H9 (cell line): ENCODE data around the gene KRTAP1-1. TPM values are rescaled to one million over a fixed set of nuclear protein-coding genes. Genes with fewer than 3 reads are reported as not detected.

Source experiments
- DNase-seq: peaks from one replicate; pipeline ENCODE4 v3.0.0-alpha.2; 2017
- H2AFZ ChIP-seq: one replicate; pipeline ENCODE4 v1.6.1; 2013; ENCODE audit warnings: mild to moderate bottlenecking, low read length, control low read depth, moderate library complexity
- H2AK5ac ChIP-seq: 2 replicates; pipeline ENCODE4 v1.6.1; 2013; ENCODE audit warnings: low read length, control low read depth, mixed read lengths; ENCODE audit not compliant: insufficient read length
- H2BK120ac ChIP-seq: one replicate; pipeline ENCODE4 v1.6.1; 2013; ENCODE audit warnings: low read depth, mild to moderate bottlenecking, low read length, control low read depth, inconsistent platforms; ENCODE audit not compliant: poor library complexity, severe bottlenecking
- H2BK12ac ChIP-seq: 2 replicates; pipeline ENCODE4 v1.6.1; 2013; ENCODE audit warnings: low read length, control low read depth, mixed read lengths, low read depth; ENCODE audit not compliant: insufficient read length
- H2BK15ac ChIP-seq: 2 replicates; pipeline ENCODE4 v1.6.1; 2013; ENCODE audit warnings: low read depth, low read length, control low read depth
- H2BK20ac ChIP-seq: one replicate; pipeline ENCODE4 v1.6.1; 2013; ENCODE audit warnings: low read depth, mild to moderate bottlenecking, low read length, control low read depth, inconsistent platforms; ENCODE audit not compliant: poor library complexity, severe bottlenecking
- H2BK5ac ChIP-seq: 2 replicates; pipeline ENCODE4 v1.6.1; 2013; ENCODE audit warnings: low read length, control low read depth, mixed read lengths; ENCODE audit not compliant: insufficient read length
- H3K14ac ChIP-seq: 2 replicates; pipeline ENCODE4 v1.6.1; 2013; ENCODE audit warnings: low read length, control low read depth; ENCODE audit not compliant: insufficient read depth
- H3K18ac ChIP-seq: 2 replicates; pipeline ENCODE4 v1.6.1; 2013; ENCODE audit warnings: low read depth, mild to moderate bottlenecking, mixed read lengths, low read length, control low read depth; ENCODE audit not compliant: insufficient read length
- H3K23ac ChIP-seq: 2 replicates; pipeline ENCODE4 v1.6.1; 2013; ENCODE audit warnings: low read length, control low read depth, mixed read lengths, low read depth; ENCODE audit not compliant: insufficient read length
- H3K23me2 ChIP-seq: 2 replicates; pipeline ENCODE4 v1.6.1; 2013; ENCODE audit warnings: low read depth, mild to moderate bottlenecking, mixed read lengths, low read length, control low read depth; ENCODE audit not compliant: insufficient read length, poor library complexity, severe bottlenecking
- H3K27ac ChIP-seq: 2 replicates; pipeline ENCODE4 v1.5.1; 2013; ENCODE audit warnings: low read length, control low read depth, mixed read lengths, low read depth; ENCODE audit not compliant: insufficient read length
- H3K27me3 ChIP-seq: 2 replicates; pipeline ENCODE4 v1.6.1; 2013; ENCODE audit warnings: low read length, control low read depth, inconsistent platforms; ENCODE audit not compliant: insufficient read depth
- H3K4ac ChIP-seq: 2 replicates; pipeline ENCODE4 v1.6.1; 2013; ENCODE audit warnings: low read depth, mild to moderate bottlenecking, control low read depth, inconsistent platforms, low read length, moderate library complexity
- H3K4me1 ChIP-seq: 2 replicates; pipeline ENCODE4 v1.6.1; 2013; ENCODE audit warnings: low read length, control low read depth, inconsistent platforms; ENCODE audit not compliant: insufficient read depth
- H3K4me2 ChIP-seq: 2 replicates; pipeline ENCODE4 v1.6.1; 2013; ENCODE audit warnings: low read length, control low read depth, mixed read lengths; ENCODE audit not compliant: insufficient read length, insufficient read depth
- H3K56ac ChIP-seq: 2 replicates; pipeline ENCODE4 v1.6.1; 2013; ENCODE audit warnings: low read depth, mild to moderate bottlenecking, mixed read lengths, low read length, control low read depth; ENCODE audit not compliant: insufficient read length
- H3K79me1 ChIP-seq: 2 replicates; pipeline ENCODE4 v1.6.1; 2013; ENCODE audit warnings: low read depth, mild to moderate bottlenecking, moderate library complexity, low read length, control low read depth, inconsistent platforms; ENCODE audit not compliant: insufficient read depth, poor library complexity, severe bottlenecking
- H3K79me2 ChIP-seq: 2 replicates; pipeline ENCODE4 v1.6.1; 2013; ENCODE audit warnings: low read length, control low read depth, inconsistent platforms; ENCODE audit not compliant: insufficient read depth
- H3K9ac ChIP-seq: 2 replicates; pipeline ENCODE4 v1.6.1; 2013; ENCODE audit warnings: low read length, control low read depth, mixed read lengths; ENCODE audit not compliant: insufficient read length; ENCODE audit errors: extremely low read depth
- H3K9me3 ChIP-seq: one replicate; pipeline ENCODE4 v1.6.1; 2013; ENCODE audit warnings: low read depth, low read length, inconsistent platforms; ENCODE audit not compliant: control insufficient read depth
- H3T11ph ChIP-seq: one replicate; pipeline ENCODE4 v1.6.1; 2013; ENCODE audit warnings: mild to moderate bottlenecking, low read length, control low read depth, inconsistent platforms
- H4K20me1 ChIP-seq: one replicate; pipeline ENCODE4 v1.6.1; 2013; ENCODE audit not compliant: control insufficient read depth, insufficient read length, insufficient read depth
- H4K5ac ChIP-seq: 2 replicates; pipeline ENCODE4 v1.6.1; 2013; ENCODE audit warnings: low read depth, mild to moderate bottlenecking, mixed read lengths, low read length, control low read depth; ENCODE audit not compliant: insufficient read length
- H4K8ac ChIP-seq: replicated peaks from 2 replicates; pipeline ENCODE4 v1.6.1; 2013; ENCODE audit warnings: low read length, control low read depth, mixed read lengths, low read depth; ENCODE audit not compliant: insufficient read length
- H4K91ac ChIP-seq: 2 replicates; pipeline ENCODE4 v1.6.1; 2013; ENCODE audit warnings: low read depth, mild to moderate bottlenecking, moderate library complexity, mixed read lengths, low read length, control low read depth; ENCODE audit not compliant: insufficient read length
- H3K27ac Mint-ChIP-seq, 3 experiments: 2 replicates in 2 of 3; 3 replicates in 1 of 3; pipeline ENCODE4 v1.8.0; 2020 to 2021; ENCODE audit warnings: mixed read lengths in 3 of 3, mild to moderate bottlenecking in 1 of 3, moderate library complexity in 1 of 3
- H3K27me3 Mint-ChIP-seq: 2 replicates; pipeline ENCODE4 v1.8.0; 2021; ENCODE audit warnings: low read depth, mild to moderate bottlenecking, moderate library complexity, mixed read lengths
- H3K36me3 Mint-ChIP-seq, 3 experiments: 2 replicates in 2 of 3; 3 replicates in 1 of 3; pipeline ENCODE4 v1.8.0; 2020 to 2021; ENCODE audit warnings: low read depth in 3 of 3, mixed read lengths in 3 of 3; ENCODE audit not compliant: insufficient read depth in 1 of 3
- H3K4me1 Mint-ChIP-seq, 2 experiments: 2 replicates each; pipeline ENCODE4 v1.8.0; 2020; ENCODE audit warnings: mixed read lengths in 2 of 2
- H3K4me3 Mint-ChIP-seq, 2 experiments: 2 replicates in 1 of 2; 3 replicates in 1 of 2; pipeline ENCODE4 v1.8.0; 2020 to 2021; ENCODE audit warnings: mild to moderate bottlenecking in 2 of 2, mixed read lengths in 2 of 2, moderate library complexity in 1 of 2
- H3K9me3 Mint-ChIP-seq, 2 experiments: 2 replicates in 1 of 2; 3 replicates in 1 of 2; pipeline ENCODE4 v1.8.0; 2020; ENCODE audit warnings: mild to moderate bottlenecking in 2 of 2, mixed read lengths in 2 of 2, moderate library complexity in 1 of 2
- WGBS: extraction: QIAGEN DNeasy Blood & Tissue Kit; methylation state at CpG from one replicate; pipeline ENCODE4 v1.1.7; 2013; ENCODE audit warnings: missing lambda C conversion rate, low lambda C conversion rate, mixed read lengths; ENCODE audit not compliant: insufficient read length; ENCODE audit errors: extremely low coverage; 5-methylcytosine and 5-hydroxymethylcytosine counted together
- total RNA-seq: library from RNA; stranded (reverse); gene quantifications from 2 replicates; pipeline ENCODE4 v1.2.1, GENCODE V29; 2021
- TF ChIP-seq, protein P1 (sequence below): fragments of 200-600 bp; sonication (generic); conservative IDR thresholded peaks from 3 replicates; pipeline ENCODE4 v1.8.0; 2021; ENCODE audit warnings: antibody characterized with exemption, mild to moderate bottlenecking

Gene KRTAP1-1
- total RNA-seq, 1 experiment from 2014 or later = not detected

DNA sequence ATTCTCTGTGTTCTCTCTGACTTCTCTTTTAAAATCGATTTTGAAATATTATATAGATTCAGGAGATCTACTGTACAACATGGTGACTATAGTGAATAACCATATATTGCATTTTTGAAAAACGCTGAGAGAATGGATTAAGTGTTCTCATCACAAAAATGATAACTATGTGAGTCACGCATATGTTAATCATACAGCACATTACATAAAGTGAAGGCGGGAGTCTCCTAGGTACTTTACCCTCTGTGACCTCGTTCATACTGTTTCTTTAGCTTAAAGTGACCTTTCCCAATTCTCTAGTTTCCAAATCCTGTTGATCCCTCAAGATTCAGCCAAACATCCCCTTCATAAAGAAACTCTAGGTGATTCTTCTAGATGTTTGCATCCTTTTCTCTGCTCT, 38.4 kb downstream of the KRTAP1-1 start:
- H3K27me3 ChIP-seq = no peaks in the 10 kb centered on the region
- no peak overlapping the region for H3K23ac ChIP-seq
- TF ChIP-seq, protein P1, sequence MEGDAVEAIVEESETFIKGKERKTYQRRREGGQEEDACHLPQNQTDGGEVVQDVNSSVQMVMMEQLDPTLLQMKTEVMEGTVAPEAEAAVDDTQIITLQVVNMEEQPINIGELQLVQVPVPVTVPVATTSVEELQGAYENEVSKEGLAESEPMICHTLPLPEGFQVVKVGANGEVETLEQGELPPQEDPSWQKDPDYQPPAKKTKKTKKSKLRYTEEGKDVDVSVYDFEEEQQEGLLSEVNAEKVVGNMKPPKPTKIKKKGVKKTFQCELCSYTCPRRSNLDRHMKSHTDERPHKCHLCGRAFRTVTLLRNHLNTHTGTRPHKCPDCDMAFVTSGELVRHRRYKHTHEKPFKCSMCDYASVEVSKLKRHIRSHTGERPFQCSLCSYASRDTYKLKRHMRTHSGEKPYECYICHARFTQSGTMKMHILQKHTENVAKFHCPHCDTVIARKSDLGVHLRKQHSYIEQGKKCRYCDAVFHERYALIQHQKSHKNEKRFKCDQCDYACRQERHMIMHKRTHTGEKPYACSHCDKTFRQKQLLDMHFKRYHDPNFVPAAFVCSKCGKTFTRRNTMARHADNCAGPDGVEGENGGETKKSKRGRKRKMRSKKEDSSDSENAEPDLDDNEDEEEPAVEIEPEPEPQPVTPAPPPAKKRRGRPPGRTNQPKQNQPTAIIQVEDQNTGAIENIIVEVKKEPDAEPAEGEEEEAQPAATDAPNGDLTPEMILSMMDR = no peak
- no peaks in the 10 kb centered on the region for H3K23me2 ChIP-seq
- H2BK15ac ChIP-seq = no peak overlapping the region
- DNase-seq = no peak
- H4K8ac ChIP-seq = no peak overlapping the region
- Mint-ChIP-seq H3K36me3 (no peaks in the 10 kb centered on the region), H3K27me3 (no peaks in the 10 kb centered on the region), H3K4me1 (peaks cover 4 to 6% of the 10 kb centered on the region in 2 experiments), H3K4me3 (no peak overlapping the region), H3K9me3 (no peaks in the 10 kb centered on the region), H3K27ac (no peak overlapping the region)
- H3K9ac ChIP-seq = no peak overlapping the region
- no peak overlapping the region for H2AFZ ChIP-seq
- no peak overlapping the region for H3K27ac ChIP-seq
- no peak overlapping the region for H2BK5ac ChIP-seq
- H2BK120ac ChIP-seq = no peak overlapping the region
- no peaks in the 10 kb centered on the region for H4K20me1 ChIP-seq
- H3K56ac ChIP-seq = no peak overlapping the region
- no peak overlapping the region for H2BK12ac ChIP-seq
- no peak overlapping the region for H3K14ac ChIP-seq
- no peak overlapping the region for H3K4me2 ChIP-seq
- no peaks in the 10 kb centered on the region for H3K79me1 ChIP-seq
- no peak overlapping the region for H3K18ac ChIP-seq
- 0 out of 2 replicates have a peak, but pooled peaks cover 3% of the 10 kb centered on the region for H3K4me1 ChIP-seq
- WGBS = no CpG with 5 or more reads among the region's 5 CpGs
- H3K9me3 ChIP-seq = no peaks in the 10 kb centered on the region
- no peak overlapping the region for H2AK5ac ChIP-seq
- H3T11ph ChIP-seq = no peak overlapping the region
- no peak overlapping the region for H3K4ac ChIP-seq
- no peak overlapping the region for H4K5ac ChIP-seq
- H2BK20ac ChIP-seq = no peak overlapping the region
- no peak overlapping the region for H4K91ac ChIP-seq
- H3K79me2 ChIP-seq = no peaks in the 10 kb centered on the region
